Activated CD4-positive, alpha-beta T cell treated with anti-CD3 and anti-CD28 coated beads for 48 hours (primary cell): Measurements from ENCODE around the gene RIMBP2.

ENCODE experiments used
- DNase-seq: peaks from one replicate; pipeline ENCODE4 v3.0.0-alpha.2; 2020

Gene RIMBP2

GRCh38 chr12:130456375-130457199 is 259.5 kb downstream of the RIMBP2 start:
- no peak for DNase-seq

- DNase-seq, result no peak
Measured at GRCh38 chr12:130455161-130455560, 260.9 kb downstream of the RIMBP2 start.

GRCh38 chr12:130454296-130454695 is 261.8 kb downstream of the RIMBP2 start:
- no peak for DNase-seq

- no peak for DNase-seq
Measured at GRCh38 chr12:130452546-130452945, 263.6 kb downstream of the RIMBP2 start.

GRCh38 chr12:130451001-130451930 is 264.8 kb downstream of the RIMBP2 start:
- no peak for DNase-seq

GRCh38 chr12:130449291-130449690 is 266.8 kb downstream of the RIMBP2 start:
- DNase-seq, result no peak

GRCh38 chr12:130448044-130448821 is 267.9 kb downstream of the RIMBP2 start:
- DNase-seq, result no peak

- no peak for DNase-seq
Measured at GRCh38 chr12:130447655-130447965, 268.5 kb downstream of the RIMBP2 start.

GRCh38 chr12:130446846-130447654 is 269.0 kb downstream of the RIMBP2 start:
- no peak for DNase-seq

GRCh38 chr12:130444986-130445385 is 271.1 kb downstream of the RIMBP2 start:
- DNase-seq, result no peak

- no peak for DNase-seq
Measured at GRCh38 chr12:130444061-130444460, 272.0 kb downstream of the RIMBP2 start.

GRCh38 chr12:130441771-130442760 is 274.0 kb downstream of the RIMBP2 start:
- DNase-seq, result no peak

GRCh38 chr12:130440411-130441080 is 275.6 kb downstream of the RIMBP2 start:
- no peak for DNase-seq

- DNase-seq, result no peak
Measured at GRCh38 chr12:130439250-130439649, 276.8 kb downstream of the RIMBP2 start.

GRCh38 chr12:130438711-130439110 is 277.4 kb downstream of the RIMBP2 start:
- no peak for DNase-seq

- DNase-seq, result no peak
Measured at GRCh38 chr12:130438243-130438620, 277.9 kb downstream of the RIMBP2 start.

- no peak for DNase-seq
Measured at GRCh38 chr12:130437555-130438242, 278.4 kb downstream of the RIMBP2 start.

- no peak for DNase-seq
Measured at GRCh38 chr12:130436741-130437501, 279.2 kb downstream of the RIMBP2 start.

- no peak for DNase-seq
Measured at GRCh38 chr12:130435826-130436225, 280.3 kb downstream of the RIMBP2 start.
